Fibroblast of mammary gland (primary cell): ENCODE data around the gene DAPK1.

Experiments used
- DNase-seq: peaks from one replicate; pipeline ENCODE4 v3.0.0-alpha.2; 2010; ENCODE audit warnings: low read depth
- H3K4me3 ChIP-seq: 2 replicates; pipeline ENCODE4 v1.5.1; 2011; ENCODE audit warnings: low read depth, mild to moderate bottlenecking, low read length, moderate library complexity; ENCODE audit not compliant: control insufficient read depth
- TF ChIP-seq, protein P1 (sequence below): conservative IDR thresholded peaks from 2 replicates; pipeline ENCODE4 v1.5.1; 2011; ENCODE audit warnings: low read depth, low read length, inconsistent platforms; ENCODE audit not compliant: control insufficient read depth, insufficient read depth

DAPK1 gene

DNA sequence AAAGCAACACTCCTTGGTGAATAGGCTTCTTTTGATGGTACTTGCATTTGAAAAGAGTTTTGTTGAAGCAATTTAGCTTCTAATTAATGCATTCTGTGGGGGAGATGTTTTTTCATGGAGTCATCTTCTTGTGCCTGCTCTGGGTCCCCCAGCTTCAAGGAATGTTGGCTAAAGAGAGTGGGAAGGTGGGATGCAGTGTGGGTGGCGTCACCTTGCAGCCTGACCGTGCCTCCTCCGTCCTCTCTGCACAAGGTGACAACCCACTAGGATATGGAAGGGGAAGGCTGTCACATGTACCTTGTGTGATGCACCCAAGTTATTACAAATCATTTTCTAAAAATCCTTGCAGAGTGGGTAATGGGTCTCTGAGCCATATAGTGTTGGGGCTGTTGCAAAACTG lies 70.7 kb downstream of the DAPK1 start:
- TF ChIP-seq, protein P1, sequence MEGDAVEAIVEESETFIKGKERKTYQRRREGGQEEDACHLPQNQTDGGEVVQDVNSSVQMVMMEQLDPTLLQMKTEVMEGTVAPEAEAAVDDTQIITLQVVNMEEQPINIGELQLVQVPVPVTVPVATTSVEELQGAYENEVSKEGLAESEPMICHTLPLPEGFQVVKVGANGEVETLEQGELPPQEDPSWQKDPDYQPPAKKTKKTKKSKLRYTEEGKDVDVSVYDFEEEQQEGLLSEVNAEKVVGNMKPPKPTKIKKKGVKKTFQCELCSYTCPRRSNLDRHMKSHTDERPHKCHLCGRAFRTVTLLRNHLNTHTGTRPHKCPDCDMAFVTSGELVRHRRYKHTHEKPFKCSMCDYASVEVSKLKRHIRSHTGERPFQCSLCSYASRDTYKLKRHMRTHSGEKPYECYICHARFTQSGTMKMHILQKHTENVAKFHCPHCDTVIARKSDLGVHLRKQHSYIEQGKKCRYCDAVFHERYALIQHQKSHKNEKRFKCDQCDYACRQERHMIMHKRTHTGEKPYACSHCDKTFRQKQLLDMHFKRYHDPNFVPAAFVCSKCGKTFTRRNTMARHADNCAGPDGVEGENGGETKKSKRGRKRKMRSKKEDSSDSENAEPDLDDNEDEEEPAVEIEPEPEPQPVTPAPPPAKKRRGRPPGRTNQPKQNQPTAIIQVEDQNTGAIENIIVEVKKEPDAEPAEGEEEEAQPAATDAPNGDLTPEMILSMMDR = no peak
- DNase-seq = no peak
- no peak overlapping the region for H3K4me3 ChIP-seq

DNA sequence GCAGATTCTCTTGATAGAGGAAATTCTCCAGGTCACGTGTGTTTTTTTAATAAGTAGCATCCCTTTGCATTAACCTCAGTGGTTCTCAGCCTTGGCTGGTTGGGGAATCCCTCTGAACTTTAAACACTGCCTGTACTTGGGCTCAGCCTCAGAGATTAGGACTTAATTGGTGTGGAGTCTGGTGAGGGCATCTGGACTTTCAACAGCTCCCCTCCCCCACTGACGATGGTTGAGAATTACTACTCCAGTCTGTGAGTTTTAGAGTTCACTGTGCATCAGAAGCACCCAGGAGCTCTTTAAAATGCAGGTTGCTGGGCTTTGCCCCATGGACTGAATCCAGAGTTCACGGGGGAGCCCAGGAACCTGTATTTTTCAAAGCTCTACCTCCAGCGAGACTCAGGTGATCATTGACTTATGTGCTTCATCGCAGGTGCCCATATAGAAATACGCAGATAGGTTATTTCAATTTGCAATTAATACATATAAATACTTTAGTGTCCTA lies 71.4 kb downstream of the DAPK1 start:
- H3K4me3 ChIP-seq = no peak overlapping the region
- TF ChIP-seq, protein P1 = no peak
- no peak for DNase-seq

DNA sequence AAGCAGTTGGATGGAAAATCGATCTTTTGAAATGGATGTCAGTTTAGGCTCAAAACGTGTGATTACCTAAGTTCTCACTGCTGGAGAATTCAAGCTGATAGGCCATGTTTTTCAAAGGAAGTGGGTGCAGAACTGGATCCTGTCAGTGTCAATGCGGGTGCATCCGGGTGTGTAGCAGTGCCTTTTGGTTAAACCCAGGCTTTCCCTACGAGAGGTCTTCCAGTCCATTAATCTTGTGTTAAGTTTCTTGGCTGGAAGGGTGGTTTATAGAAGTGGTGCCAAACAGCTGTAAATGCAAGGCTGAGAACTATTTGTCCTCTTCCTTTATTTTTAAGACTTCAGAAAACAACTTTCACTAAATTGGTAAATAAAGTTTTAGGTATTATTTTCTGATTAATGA lies 71.9 kb downstream of the DAPK1 start:
- no peak for DNase-seq
- H3K4me3 ChIP-seq = no peak overlapping the region

DNA sequence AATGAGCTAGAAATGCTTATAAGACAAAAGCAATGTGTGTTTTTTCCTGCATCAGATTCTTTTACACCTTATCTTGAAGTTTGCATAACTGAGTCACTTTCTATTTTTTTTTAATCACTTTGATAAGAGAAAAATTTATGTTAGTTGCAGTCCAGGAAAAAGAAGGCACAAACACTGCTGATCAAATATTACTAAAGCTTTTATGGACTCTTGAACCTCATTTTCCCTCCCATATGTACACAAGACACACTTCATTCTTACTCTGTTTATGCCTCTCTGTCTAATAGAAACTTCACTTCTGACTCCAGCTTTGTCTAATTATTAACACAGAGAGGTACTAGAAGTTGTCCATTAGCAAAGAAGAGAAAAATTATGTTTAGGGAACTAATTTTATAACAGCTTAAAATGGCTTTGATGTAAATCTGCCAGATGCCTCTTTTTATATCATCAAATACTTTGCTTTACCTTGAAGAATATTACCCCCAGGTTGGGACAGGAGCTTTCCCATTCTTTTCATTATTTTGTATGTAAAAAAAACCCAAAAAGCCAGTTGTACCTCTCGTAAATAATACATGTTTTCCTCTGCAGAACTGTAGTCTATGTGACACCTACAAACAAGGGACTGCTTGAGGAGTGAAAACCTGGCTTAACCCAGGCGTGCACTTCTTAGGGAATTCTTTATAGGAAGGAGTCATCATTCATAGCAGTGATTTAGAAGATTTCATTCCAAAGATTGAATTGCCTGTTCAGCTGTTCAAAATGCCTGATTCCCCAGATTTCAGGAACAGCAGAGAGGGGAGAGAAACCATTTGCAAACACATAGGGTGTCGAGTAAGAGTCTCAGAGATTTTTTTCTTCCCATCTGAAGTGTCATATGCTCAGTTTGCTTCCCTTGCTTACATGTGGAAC lies 72.6 kb downstream of the DAPK1 start:
- no peak overlapping the region for H3K4me3 ChIP-seq
- DNase-seq = no peak
- TF ChIP-seq, protein P1 = no peak

More for the DNA sequence above, 71.9 kb downstream of the DAPK1 start:
- TF ChIP-seq, protein P1 = no peak

DNA sequence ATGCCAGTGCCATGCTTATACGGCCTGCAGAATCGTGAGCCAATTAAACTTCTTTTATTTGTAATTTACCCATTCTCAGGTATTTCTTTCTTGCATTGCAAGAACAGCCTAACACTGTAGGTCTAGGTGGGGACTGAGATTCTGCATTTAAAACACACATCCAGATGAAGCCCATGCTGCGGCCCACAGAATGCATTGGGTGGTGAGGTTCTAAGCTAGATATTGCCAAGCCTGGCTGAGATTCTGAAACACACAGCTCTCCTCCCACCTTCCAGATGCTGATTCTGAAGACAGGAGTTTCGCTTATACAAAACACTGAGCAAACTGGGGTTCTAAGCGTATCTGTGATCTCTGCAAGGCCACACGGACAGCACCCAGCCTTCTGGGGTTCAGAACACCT lies 75.1 kb downstream of the DAPK1 start:
- no peak for DNase-seq
- TF ChIP-seq, protein P1 = no peak
- no peak overlapping the region for H3K4me3 ChIP-seq

DNA sequence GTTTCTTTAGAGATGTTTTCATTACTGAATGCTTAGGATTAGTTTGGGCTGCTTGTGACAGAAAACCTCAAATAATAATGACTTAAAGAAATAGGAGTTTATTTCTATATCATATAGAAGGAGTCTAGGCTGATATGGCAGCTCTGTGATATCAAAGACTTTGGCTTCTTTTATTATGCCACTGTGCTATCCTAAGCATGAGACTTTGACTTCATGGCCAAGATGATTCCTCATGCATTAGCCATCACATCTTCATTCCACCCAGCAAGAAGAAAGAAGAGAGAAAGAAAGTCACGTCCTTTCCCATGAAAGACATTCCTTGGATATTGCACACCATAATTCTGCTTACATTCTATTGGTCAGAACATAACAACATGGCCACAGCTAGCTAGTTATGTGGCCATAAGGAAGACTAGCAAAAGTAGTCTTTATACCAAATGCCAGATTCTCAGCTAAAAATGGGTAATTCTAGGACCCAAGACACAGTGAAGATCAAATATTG lies 76.2 kb downstream of the DAPK1 start:
- TF ChIP-seq, protein P1 = no peak
- no peak for DNase-seq

DNA sequence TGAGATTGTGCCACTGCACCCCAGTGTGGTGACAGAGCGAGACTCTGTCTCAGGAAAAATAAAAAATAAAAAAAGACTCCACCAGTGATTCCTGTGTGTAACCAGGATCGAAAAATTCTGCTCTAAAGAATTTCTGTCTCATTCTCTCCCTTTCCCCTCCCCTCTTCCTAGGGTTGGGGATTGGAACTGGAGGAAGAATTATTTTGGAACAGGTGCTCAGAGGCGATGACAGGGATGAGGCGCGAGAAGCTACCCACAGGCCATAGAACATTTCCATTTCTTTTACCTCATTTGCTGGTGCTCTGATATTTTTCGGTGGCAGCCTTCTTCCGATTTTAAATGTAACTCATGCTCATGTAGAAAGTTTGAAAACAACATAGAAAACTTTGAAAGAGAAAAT lies 80.1 kb downstream of the DAPK1 start:
- H3K4me3 ChIP-seq = no peak overlapping the region
- TF ChIP-seq, protein P1 = no peak
- no peak for DNase-seq

More for the DNA sequence above, 76.2 kb downstream of the DAPK1 start:
- no peak overlapping the region for H3K4me3 ChIP-seq
